Astrocyte of the cerebellum (primary cell): Measurements from ENCODE around the gene RGS19.

Source experiments
- DNase-seq: peaks from one replicate; pipeline ENCODE4 v3.0.0-alpha.2; 2011; ENCODE audit warnings: low read depth
- H3K4me3 ChIP-seq: 2 replicates; pipeline ENCODE4 v1.5.1; 2011; ENCODE audit warnings: mild to moderate bottlenecking, low read depth, low read length, moderate library complexity
- CTCF ChIP-seq: IDR thresholded peaks from 2 replicates; pipeline ENCODE4 v1.5.1; 2012; ENCODE audit warnings: low read length, low read depth, moderate library complexity, mild to moderate bottlenecking; ENCODE audit errors: missing control alignments
- in situ Hi-C: cut with HindIII; loops from 2 replicates; pipeline ENCODE4 v1.10.0; 2017; ENCODE audit warnings: low sequenced_read_pairs

The RGS19 gene

GRCh38 chr20:64025826-64026412 is 53.4 kb downstream of the RGS19 start:
- no peak for DNase-seq
- TF ChIP-seq CTCF, result no peak
- in situ Hi-C loops, result no loop called here
- H3K4me3 ChIP-seq, result no peak overlapping the region

GRCh38 chr20:64025101-64025825 is 54.1 kb downstream of the RGS19 start:
- TF ChIP-seq CTCF, result no peak
- no peak for DNase-seq
- in situ Hi-C loops, result no loop called here
- no peak overlapping the region for H3K4me3 ChIP-seq

- in situ Hi-C loops, result no loop called here
- DNase-seq, result no peak
- no peak overlapping the region for H3K4me3 ChIP-seq
- no peak for TF ChIP-seq CTCF
Measured at GRCh38 chr20:64024141-64024990, 55.0 kb downstream of the RGS19 start.

GRCh38 chr20:64023361-64024140 is 55.8 kb downstream of the RGS19 start:
- H3K4me3 ChIP-seq, result no peak overlapping the region
- in situ Hi-C loops, result no loop called here
- DNase-seq, result no peak
- TF ChIP-seq CTCF, result no peak
